ENCODE results near the gene ITSN1. TPM values are rescaled to one million over a fixed set of nuclear protein-coding genes. Genes with fewer than 3 reads are reported as not detected.

ITSN1 gene
- total and polyA plus RNA-seq, 2 experiments from 2014 or later: 77.9 to 95.7 TPM

DNA sequence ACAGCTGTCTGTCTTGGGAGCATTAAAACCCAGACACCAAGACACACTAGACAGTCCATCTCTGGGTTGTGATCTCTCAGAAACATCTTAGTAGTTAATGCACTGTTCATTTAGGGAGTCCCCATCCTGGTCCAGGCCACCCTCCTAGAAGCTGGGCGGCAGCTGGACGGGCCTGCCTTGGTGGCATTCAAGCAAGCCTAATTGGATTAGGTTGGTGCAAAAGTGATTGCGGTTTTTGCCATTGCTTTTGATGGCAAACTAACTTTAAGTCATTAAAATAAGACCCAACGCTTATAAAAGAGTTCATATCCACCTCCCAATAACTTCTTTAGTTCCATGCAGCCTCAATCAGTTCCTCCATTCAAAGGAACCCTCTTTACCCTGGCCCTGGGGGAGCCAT, 251.6 kb downstream of the ITSN1 start:
- H3F3A ChIP-seq (replicated peaks; ENCODE audit: low read depth): peaks cover 10% of the 10 kb centered on the region
- no peak overlapping the region; the same call in 1 of the 2 replicates for H2AFZ ChIP-seq
- peak overlapping the region; percentile 76; the same call in 1 of the 2 replicates for H3K4me2 ChIP-seq
- no peak overlapping the region for H3K27ac ChIP-seq (ENCODE audit: low read depth)
- H3K79me2 ChIP-seq (replicated peaks; ENCODE audit: insufficient read depth): no peaks in the 10 kb centered on the region
- no peak overlapping the region for H3K4me3 ChIP-seq
- peaks cover 21% of the 10 kb centered on the region for H3K4me1 Mint-ChIP-seq
- no peak overlapping the region for H3K27ac Mint-ChIP-seq
- H4K20me1 ChIP-seq (replicated peaks; ENCODE audit: insufficient read depth): no peaks in the 10 kb centered on the region
- H3K9me3 Mint-ChIP-seq: no peaks in the 10 kb centered on the region
- no peak overlapping the region for H3K4me3 Mint-ChIP-seq
- ATAC-seq: no peak
- no peak for DNase-seq (ENCODE audit: low spot score)
- H3K4me1 ChIP-seq (ENCODE audit: insufficient read depth): peaks cover 11% of the 10 kb centered on the region
- H3K36me3 ChIP-seq (ENCODE audit: insufficient read depth): no peaks in the 10 kb centered on the region
- no peaks in the 10 kb centered on the region for H3K9me2 ChIP-seq (ENCODE audit: insufficient read depth)
- H3K36me3 Mint-ChIP-seq (ENCODE audit: low read depth): no peaks in the 10 kb centered on the region
- no peaks in the 10 kb centered on the region for H3K27me3 ChIP-seq (ENCODE audit: insufficient read depth)
- peaks cover 14% of the 10 kb centered on the region for H3K27me3 Mint-ChIP-seq (ENCODE audit: insufficient read depth, low read depth, poor library complexity)
- TF ChIP-seq ZNF114 (CRISPR knock-in tag; IDR thresholded peaks at IDR 0.05) (no peak), EZH2 (IDR thresholded peaks at IDR 0.05; ENCODE audit: low read depth, unreplicated experiment) (no peak), EZH2phosphoT487 (IDR thresholded peaks at IDR 0.05; ENCODE audit: unreplicated experiment) (no peak), STAT1 (IDR thresholded peaks at IDR 0.05; ENCODE audit: unreplicated experiment) (no peak), ETS1 (IDR thresholded peaks at IDR 0.05) (no peak), ZNF462 (CRISPR knock-in tag; IDR thresholded peaks at IDR 0.05) (no peak), NANOG (IDR thresholded peaks at IDR 0.05; ENCODE audit: borderline replicate concordance) (no peak)
- TF ChIP-seq, protein P1, sequence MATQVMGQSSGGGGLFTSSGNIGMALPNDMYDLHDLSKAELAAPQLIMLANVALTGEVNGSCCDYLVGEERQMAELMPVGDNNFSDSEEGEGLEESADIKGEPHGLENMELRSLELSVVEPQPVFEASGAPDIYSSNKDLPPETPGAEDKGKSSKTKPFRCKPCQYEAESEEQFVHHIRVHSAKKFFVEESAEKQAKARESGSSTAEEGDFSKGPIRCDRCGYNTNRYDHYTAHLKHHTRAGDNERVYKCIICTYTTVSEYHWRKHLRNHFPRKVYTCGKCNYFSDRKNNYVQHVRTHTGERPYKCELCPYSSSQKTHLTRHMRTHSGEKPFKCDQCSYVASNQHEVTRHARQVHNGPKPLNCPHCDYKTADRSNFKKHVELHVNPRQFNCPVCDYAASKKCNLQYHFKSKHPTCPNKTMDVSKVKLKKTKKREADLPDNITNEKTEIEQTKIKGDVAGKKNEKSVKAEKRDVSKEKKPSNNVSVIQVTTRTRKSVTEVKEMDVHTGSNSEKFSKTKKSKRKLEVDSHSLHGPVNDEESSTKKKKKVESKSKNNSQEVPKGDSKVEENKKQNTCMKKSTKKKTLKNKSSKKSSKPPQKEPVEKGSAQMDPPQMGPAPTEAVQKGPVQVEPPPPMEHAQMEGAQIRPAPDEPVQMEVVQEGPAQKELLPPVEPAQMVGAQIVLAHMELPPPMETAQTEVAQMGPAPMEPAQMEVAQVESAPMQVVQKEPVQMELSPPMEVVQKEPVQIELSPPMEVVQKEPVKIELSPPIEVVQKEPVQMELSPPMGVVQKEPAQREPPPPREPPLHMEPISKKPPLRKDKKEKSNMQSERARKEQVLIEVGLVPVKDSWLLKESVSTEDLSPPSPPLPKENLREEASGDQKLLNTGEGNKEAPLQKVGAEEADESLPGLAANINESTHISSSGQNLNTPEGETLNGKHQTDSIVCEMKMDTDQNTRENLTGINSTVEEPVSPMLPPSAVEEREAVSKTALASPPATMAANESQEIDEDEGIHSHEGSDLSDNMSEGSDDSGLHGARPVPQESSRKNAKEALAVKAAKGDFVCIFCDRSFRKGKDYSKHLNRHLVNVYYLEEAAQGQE (IDR thresholded peaks at IDR 0.05; ENCODE audit: unreplicated experiment): no peak
- TF ChIP-seq, protein P2, sequence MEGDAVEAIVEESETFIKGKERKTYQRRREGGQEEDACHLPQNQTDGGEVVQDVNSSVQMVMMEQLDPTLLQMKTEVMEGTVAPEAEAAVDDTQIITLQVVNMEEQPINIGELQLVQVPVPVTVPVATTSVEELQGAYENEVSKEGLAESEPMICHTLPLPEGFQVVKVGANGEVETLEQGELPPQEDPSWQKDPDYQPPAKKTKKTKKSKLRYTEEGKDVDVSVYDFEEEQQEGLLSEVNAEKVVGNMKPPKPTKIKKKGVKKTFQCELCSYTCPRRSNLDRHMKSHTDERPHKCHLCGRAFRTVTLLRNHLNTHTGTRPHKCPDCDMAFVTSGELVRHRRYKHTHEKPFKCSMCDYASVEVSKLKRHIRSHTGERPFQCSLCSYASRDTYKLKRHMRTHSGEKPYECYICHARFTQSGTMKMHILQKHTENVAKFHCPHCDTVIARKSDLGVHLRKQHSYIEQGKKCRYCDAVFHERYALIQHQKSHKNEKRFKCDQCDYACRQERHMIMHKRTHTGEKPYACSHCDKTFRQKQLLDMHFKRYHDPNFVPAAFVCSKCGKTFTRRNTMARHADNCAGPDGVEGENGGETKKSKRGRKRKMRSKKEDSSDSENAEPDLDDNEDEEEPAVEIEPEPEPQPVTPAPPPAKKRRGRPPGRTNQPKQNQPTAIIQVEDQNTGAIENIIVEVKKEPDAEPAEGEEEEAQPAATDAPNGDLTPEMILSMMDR (conservative IDR thresholded peaks at IDR 0.05; ENCODE audit: low read depth in 2 of 2): no peak
